GM21737 (cell line): ENCODE measurements around the gene ZNF326.

Experiments
- ATAC-seq: cut with Tn5 transposase; IDR thresholded peaks from one replicate; pipeline ENCODE4 v1.9.1; 2021; ENCODE audit warnings: mild to moderate bottlenecking, moderate library complexity; ENCODE audit not compliant: unreplicated experiment

ZNF326 gene, protein sequence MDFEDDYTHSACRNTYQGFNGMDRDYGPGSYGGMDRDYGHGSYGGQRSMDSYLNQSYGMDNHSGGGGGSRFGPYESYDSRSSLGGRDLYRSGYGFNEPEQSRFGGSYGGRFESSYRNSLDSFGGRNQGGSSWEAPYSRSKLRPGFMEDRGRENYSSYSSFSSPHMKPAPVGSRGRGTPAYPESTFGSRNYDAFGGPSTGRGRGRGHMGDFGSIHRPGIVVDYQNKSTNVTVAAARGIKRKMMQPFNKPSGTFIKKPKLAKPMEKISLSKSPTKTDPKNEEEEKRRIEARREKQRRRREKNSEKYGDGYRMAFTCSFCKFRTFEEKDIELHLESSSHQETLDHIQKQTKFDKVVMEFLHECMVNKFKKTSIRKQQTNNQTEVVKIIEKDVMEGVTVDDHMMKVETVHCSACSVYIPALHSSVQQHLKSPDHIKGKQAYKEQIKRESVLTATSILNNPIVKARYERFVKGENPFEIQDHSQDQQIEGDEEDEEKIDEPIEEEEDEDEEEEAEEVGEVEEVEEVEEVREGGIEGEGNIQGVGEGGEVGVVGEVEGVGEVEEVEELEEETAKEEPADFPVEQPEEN

DNA sequence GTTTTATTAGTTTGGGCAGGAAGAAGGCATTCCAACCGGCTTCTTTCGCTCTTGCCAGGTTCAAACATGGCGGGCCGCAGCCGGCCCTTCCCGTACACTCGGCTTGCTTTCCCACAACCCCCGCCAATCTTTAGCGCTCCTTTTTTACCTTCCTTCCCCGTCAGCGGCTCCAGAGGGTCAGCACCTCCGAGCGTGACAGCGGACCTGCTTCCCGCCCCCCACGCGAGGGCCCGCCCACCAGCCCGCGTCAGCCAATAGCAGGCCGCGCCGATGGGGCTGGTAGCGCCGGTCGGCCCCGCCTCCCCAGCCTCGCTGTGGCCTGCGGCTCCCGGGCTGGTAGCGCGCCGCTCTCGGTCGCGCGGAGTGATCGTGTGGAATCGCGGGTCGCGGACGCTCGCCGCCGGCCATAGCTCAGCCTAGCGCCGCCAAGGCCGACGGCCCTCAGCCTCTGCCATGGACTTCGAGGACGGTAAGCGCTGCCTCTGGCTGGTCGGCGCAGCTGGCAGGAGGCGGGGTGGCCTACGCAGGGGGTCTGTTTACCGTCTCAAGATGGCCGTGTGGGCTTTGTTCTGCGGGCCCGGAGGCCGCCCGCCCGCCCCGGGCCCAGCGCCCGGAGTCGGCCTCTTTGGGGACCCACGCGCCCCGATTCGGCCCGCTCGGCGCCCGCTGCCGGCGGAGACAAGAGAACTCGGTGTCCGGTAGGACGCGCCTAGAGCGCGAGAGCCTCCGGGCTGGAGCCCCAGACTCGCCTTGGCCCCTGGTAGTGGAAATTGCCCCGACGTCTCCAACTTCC lies at the start of gene ZNF326:
Gene ZNF326, plus strand, starts transcription at position 306 of the 793 bp plus-strand sequence. Its CDS starts 148 bp downstream, at position 454.
- ATAC-seq, result peak; percentile 98

DNA sequence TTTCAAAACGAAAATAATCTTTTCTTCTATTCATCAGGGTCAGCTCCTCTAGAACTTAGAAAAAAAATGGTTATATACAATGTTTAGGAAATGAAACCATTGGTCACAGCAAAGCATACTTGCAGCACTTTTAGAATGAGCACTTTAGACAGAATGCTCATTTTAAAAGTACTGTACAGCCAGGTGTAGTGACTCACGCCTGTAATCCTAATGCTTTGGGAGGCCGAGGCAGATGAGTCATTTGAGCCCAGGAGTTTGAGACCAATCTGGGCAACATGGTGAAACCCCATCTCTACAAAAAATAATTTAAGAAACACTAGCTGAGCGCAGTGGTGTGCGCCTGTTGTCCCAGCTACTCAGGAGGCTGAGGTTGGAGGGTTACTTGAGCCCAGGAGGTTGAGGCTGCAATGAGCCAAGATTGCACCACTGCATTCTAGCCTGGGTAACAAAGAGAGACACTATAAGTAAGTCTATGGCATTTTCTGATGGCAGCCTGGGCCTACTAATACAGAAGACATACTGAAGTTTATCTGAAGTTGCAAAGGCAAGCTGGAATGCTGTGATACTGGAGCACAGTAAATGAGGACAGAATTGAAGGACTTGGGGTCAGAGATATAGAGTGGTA lies 48.9 kb upstream of the ZNF326 start:
- peak; percentile 74 for ATAC-seq

GRCh38 chr1:89946532-89946931 lies 48.4 kb upstream of the ZNF326 start:
- ATAC-seq, result no peak

GRCh38 chr1:89948722-89949345 lies 46.1 kb upstream of the ZNF326 start:
- ATAC-seq, result no peak

GRCh38 chr1:89949991-89950624 lies 44.8 kb upstream of the ZNF326 start:
- ATAC-seq, result no peak

DNA sequence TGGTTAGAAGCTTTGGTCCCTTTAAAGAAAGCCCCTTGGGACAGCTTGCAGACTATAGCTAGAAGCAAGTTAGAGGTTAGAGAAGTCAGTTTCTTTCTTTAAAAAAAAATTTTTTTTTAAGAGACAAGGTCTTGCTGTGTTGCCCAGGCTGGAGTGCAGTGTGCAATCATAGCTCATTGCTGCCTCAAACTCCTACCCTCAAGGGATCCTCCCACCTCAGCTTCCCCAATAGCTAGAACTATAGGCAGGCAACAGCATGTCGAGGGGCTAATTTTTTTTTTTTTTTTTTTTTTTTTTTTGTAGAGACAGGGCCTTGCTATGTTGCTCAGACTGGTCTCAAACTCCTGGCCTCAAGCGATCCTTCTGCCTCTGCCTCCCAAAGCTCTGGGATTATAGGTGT lies 44.2 kb upstream of the ZNF326 start:
- no peak for ATAC-seq

DNA sequence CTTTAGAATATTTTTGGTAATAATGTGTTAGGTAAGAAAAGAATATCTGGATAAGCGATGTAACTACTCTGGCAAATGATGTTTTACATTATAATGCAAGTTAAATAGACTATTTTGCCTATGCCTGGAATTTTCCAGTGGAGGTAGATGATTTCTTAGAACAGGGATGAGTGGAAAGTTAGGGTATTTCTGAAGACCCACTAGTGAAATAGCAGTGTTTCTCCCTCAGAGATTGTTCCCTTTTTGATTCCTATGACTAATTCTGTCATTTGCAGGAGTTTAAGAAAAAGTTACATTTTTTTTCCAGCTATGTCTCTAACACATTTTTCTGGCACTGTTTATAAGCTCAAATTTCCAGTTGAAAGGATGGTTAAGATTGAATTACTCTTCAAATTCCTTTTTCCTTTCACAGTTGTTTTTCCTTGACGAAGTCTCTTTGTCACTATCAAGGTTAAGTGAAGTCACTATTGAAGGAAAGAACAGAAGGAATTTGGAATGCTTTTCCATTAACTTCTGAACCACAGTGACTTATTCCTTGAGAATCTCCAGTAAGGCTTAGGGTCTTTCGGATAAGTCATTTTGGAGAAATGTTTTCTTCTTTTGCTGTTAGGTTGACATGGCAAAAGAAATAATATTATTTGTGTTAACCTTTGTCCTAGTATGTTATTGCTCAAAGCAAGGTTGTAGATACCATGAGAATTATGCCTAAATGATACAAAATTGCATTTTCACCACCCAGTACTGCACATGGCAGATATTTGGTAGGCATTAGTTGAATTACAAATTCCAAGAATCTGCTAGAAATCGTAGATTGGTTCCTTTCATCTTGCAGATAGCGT lies 42.9 kb upstream of the ZNF326 start:
- no peak for ATAC-seq

DNA sequence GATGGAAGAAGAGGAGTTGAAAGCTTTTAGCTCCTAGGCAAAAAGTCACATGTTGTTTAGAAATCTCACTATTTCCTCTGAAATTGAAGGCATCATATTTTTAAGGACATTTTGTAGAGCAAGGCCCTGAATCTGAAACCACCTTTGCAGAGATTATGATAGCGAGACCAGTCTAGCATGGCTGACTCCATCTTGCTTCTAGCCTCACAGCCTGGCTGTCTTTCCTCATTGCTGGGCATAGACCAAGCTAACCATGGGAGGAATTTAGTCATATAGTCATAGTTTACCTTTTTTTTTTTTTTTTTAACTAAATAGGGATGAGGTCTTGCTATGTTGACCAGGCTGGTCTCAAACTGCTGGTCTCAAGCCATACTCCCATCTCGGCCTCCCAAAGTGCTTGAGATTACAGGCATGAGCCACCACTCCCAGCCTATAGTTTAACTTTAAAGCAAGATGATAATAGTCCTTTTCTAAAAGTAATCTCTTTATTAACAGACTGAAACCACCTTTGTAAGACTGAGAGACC lies 42.2 kb upstream of the ZNF326 start:
- ATAC-seq, result no peak

GRCh38 chr1:89953131-89953626 lies 41.7 kb upstream of the ZNF326 start:
- peak; percentile 48 for ATAC-seq

DNA sequence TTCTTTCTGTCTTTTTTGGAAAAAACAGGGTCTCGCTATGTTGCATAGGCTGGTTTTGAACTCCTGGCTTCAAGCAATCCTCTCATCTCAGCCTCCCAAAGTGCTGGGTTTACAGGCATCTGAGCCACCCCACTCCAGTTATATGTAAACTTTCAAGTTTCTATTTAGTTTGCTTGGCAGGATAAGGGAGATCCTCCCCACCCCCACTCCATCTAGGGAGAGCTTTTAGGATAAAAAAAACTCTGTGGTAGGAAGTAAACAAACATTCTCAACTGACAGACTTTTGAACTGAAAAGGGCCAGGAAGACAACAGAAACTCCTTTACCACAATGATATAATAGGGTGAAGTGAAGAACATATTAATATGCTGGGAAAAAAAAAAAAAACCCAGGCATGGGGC lies 41.0 kb upstream of the ZNF326 start:
- ATAC-seq, result no peak

GRCh38 chr1:89954401-89954800 lies 40.5 kb upstream of the ZNF326 start:
- no peak for ATAC-seq

DNA sequence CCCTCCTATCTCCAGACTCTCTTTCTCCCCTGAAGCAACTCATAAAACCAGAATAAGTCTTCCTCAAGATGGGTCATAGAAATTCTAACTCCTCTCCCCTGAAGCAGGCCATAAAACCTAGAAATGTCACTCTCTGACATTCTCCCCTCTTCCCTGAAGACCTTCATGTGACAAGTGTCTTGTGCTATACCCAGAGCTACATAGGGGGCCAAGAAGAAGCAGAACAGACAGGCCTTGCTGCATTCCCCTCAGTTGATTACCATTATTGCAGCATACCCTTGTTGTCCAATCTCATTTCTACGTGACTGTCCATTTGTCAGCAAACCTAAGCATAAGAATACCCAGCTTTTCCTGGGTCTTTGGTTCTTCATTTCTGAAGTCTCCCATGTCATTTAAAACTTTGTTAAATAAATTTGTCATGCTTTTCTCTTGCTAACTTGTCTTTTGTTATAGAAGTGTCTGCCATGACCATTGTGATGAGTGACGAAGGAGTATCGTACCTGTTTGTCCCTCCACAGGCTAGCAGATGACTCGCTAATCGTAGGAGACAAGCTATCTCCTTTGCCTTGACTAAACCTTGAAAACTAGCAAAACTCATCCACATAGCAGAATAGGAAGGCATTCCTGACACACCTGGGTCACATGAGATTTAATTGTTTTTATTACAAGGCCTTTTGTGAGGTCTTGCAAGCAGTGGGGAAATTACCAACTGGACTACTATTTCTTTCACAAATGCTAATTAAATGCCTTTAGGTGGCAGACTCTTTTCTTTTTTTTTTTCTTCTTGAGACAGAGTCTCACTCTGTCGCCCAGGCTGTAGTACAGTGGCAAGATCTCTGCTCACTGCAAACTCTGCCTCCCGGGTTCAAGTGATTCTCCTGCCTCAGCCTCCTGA lies 39.4 kb upstream of the ZNF326 start:
- no peak for ATAC-seq

GRCh38 chr1:89957107-89957506 lies 37.8 kb upstream of the ZNF326 start:
- ATAC-seq, result no peak

GRCh38 chr1:89958851-89959654 lies 35.9 kb upstream of the ZNF326 start:
- ATAC-seq, result no peak

GRCh38 chr1:89959719-89960118 lies 35.2 kb upstream of the ZNF326 start:
- ATAC-seq, result no peak

GRCh38 chr1:89962024-89962741 lies 32.7 kb upstream of the ZNF326 start:
- ATAC-seq, result no peak

DNA sequence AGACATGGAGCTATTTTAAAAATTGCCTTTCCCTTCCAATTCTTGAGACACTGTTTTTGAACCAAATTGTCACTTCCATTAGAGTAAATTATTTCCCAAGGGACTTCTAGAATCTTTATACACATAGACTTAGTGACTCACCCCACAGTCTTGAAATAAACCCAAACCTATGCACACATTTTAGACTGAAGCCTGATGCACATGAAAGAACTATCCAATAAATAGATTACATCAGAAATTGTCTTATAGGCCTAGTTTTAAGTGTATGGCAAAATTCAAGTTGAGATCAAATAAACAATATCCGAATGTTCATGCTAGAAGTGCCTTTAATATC lies 32.2 kb upstream of the ZNF326 start:
- ATAC-seq, result no peak
